GM18505 (cell line): ENCODE results near the gene HPF1.

Experiments used
- ATAC-seq: cut with Tn5 transposase; IDR thresholded peaks from one replicate; pipeline ENCODE4 v1.9.1; 2021; ENCODE audit not compliant: unreplicated experiment
- POLR2A ChIP-seq: IDR thresholded peaks from 4 replicates; pipeline ENCODE4 v1.6.1; 2011; ENCODE audit warnings: borderline replicate concordance; ENCODE audit not compliant: insufficient read depth, insufficient read length; ENCODE audit errors: extremely low read depth

HPF1 gene

GRCh38 chr4:169720529-169720928 is 37.2 kb downstream of the HPF1 start:
- no peak for ATAC-seq
- TF ChIP-seq POLR2A, result no peak

GRCh38 chr4:169716677-169717076 is 41.1 kb downstream of the HPF1 start:
- no peak for ATAC-seq

DNA sequence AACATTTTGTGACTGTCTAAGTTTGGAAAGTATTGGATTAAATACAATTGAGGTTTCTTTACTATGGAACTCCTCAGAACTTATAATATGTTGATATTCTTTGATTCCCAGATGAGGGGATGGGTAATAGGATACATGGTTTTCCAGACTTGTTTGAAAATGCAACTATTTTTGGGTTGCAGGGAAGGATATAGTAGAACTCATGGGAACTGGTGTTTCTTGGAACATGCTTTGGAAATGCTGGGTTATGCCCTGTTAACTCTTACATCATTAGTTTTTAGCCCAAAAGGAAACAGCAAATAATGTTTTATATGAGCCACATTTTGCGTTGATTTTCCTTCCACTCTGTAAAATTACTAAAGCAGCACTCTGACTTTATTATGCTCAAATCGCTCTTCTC is 41.9 kb downstream of the HPF1 start:
- TF ChIP-seq POLR2A, result no peak
- no peak for ATAC-seq

More at GRCh38 chr4:169716677-169717076, 41.1 kb downstream of the HPF1 start:
- no peak for TF ChIP-seq POLR2A

DNA sequence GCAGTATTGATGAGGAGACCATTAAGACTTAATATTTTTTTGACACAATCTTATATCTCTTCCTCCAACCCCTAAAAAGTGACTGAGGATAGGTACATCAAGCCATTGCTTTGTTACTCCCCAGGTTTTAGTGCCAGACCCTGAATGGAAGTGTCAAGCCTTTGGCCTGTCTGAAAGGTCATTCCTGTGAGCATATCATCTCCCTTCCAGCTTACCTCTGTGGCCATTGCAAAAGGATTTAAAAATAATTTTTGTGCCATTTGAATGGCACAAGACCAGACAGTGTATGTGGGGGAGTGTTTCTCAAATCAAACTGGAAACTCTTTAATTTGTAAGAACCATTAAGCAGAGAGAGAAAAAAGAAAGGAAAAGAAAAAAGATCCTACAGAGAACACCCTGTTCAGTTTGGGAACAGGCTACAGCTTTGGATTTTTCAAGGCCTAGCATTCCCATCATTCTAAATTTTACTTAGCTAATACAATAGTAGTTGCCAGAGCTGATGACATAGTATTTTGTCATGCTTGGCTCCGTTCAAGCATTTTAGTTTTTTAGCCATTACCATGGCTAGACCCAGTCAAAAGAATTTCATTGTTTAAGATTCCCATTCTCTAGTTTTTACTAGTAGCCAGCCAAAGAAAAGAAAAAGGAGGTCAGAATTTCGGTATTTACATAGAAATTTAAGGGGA is 49.6 kb downstream of the HPF1 start:
- TF ChIP-seq POLR2A, result no peak
- ATAC-seq, result no peak

GRCh38 chr4:169698331-169698730 is 59.4 kb downstream of the HPF1 start:
- no peak for TF ChIP-seq POLR2A
- ATAC-seq, result no peak

GRCh38 chr4:169690787-169691186 is 67.0 kb downstream of the HPF1 start:
- no peak for ATAC-seq
- TF ChIP-seq POLR2A, result no peak

GRCh38 chr4:169689681-169690080 is 68.1 kb downstream of the HPF1 start:
- ATAC-seq, result no peak
- no peak for TF ChIP-seq POLR2A

GRCh38 chr4:169682372-169683047 is 75.2 kb downstream of the HPF1 start:
- ATAC-seq, result no peak
- no peak for TF ChIP-seq POLR2A
